Activated CD4-positive, alpha-beta T cell treated with anti-CD3 and anti-CD28 coated beads, Interleukin-2, amount 50 U/mL, for 16 hours (primary cell): Measurements from ENCODE around the gene TOR4A.

Experiments
- DNase-seq: peaks from one replicate; pipeline ENCODE4 v3.0.0-alpha.2; 2020

TOR4A gene

DNA sequence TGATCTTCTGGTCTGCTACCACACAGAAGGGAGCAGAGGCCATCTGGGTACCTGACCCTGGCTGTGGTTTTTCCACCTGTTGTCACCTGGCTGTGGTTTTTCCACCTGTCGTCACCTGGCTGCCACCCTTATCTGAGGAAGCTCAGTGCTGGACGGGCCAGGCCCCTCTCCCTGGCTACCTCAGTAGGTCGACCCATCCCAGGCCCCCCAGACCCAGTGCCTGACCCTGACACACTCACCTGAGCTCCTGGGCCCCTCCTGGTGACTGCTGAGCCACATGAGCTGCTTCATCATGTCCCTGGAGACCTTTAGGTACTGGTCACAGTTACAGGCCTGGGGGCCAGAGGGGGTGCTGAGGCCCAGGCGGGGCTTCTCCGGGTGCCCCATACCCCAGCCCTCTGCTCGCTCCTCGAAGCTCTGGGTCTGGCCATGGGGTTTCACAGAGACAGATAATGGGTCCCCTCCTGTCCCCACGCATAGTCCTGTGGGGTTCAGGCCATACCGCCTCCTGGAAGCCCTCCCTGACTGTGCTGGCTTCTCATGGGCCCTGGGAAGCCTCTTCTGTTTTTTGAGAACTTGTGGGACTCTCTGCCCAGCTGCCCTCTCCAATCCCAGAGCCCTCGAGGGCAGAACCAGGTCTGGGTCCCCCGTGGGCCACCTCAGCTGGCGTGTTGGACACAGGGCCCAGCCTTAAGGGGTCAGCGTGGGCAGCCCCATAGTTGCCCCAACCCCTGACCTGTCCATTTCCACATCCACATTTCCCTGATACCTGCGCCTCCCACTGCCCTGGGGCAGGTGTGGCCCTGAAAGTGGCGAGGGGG lies 32.1 kb downstream of the TOR4A start:
- no peak for DNase-seq

DNA sequence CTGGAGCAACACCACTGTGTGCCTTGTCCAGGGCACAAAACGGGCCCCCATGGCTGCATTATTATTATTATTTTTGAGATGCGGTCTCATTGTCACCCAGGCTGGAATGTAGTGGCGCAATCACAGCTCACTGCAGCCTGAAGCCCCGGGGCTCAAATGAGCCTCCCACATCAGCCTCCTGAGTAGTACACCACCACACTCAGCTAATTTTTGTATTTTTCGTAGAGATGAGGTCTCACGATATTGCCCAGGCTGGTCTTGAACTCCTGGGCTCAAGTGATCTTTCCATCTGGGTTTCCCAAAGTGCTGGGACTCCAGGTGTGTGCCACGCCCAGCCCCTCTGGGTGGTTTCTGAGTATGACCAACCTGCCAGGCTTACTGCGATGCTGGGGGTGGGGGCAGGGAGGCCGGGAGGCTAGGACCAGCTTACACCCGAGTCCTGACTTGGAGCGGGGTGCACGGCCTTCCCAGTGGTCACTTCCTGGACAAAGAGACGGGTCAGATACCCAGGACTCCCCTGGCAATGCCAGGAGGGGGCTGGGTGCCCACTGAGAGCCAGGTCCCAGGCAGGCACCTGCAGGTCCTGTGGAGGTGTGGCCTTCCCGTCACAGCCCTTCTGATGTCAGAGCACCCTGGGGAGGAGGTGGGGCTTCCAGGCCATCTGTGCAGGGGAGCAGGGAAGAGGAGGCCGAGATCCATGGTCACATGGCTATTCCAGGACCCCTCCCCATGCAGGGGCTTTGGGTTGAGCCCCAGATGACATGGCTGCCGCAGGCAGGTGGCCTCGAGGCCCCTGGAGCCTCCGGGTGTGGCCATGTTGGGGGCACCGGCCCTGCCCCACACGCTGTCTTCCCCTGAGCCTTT lies 32.9 kb downstream of the TOR4A start:
- DNase-seq, result no peak

DNA sequence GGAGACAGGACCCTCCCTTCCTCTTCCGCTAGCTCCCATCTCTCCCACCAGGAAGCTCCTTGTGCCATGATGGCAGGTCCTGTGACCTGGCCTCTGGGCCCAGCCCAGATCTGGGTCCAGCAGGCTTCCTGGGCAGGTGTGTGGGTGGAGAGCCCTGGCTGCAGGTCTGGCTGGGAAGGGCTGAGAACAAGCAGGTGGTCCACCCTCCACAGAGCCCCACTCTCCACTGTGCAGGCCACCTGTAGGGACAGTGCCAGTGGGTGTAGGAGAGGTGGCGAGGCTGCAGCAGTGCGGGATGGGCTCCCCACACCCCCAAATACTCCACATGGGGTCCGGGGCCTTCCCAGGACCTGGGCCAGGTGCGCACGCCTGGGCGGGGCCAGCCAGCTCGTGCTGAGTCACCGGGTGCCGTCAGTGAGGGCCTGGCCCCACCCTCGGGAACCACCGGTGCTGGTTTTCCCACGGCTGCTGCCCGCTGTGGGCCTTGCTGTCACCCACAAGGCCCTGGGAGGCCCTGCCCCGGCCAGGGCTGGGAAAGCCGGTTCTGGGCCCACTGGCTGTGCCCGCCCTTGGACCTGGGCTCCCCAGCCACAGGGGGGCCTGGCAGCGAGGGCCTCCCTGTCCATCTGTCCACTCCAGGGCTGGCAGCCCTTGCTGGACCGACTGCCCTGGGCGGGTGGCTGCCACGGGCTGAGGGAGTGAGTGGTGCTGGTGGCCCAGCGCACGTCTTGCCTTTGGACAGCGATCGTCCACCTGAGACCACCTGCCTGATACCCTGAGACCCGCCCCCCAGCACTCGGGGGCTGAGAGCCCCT lies 33.9 kb downstream of the TOR4A start:
- no peak for DNase-seq

DNA sequence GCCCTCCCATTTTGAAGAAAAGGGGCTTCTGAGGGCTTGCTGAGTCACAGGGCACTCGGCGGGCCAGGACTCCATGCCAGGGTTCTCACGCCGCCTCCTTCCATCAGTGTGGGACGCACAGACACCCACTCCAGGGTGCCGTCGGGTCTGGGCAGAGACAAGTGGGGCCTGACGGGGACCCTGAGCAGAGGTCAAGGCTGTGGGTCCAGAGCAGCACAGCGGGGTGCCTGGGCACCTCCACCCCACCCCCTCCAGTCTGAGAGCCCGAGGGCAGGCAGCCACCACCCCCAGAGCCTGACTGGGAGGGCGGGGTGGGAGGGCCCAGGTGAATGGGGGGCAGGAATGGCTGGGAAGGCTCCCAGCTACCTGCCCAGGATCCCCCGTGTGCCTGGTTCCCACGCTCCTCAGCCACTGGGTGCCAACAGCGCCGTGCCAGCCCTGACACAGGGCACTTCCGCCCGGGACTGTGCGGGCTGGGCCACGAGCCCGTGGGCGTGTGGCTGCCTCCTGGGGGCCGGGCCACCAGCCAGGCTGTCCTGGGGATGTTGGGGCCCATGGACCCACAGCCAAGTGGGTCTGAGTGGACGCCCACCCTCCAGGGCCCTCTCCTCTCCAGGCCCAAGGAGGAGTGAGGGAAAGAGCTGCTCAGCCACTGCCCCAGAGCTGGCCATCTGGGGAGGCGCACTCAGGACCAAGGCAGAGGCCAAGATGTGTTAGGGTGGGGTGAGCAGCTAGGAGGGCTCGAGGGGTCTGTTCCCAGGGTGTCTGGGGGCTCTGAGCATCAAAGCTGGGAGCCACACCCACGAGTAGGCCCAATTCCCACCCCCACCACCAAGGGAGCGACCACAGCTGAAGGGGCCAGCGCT lies 34.7 kb downstream of the TOR4A start:
- no peak for DNase-seq

DNA sequence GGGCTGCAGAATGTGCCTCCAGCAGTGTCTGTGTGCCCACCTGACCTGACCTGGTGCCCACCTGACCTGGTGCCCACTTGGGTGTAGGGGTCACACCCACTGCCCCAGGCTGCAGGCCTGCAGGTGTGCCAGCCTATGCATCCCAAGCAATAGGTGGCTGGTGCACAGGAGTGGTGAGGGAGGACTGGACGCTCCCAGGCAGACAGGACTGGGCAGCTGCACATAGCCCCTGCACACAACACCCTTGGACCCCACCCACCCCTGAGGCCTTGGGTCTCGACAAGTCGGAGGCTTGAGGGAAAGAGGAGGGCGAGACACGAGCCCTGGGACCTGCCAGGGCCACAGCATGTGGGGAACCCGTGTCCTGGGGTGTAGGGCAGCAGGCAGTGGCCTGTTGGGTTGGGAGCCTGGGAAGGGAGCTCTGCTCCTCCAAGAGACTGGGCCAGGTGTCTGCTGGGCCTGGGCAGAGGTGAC lies 35.4 kb downstream of the TOR4A start:
- DNase-seq, result no peak

DNA sequence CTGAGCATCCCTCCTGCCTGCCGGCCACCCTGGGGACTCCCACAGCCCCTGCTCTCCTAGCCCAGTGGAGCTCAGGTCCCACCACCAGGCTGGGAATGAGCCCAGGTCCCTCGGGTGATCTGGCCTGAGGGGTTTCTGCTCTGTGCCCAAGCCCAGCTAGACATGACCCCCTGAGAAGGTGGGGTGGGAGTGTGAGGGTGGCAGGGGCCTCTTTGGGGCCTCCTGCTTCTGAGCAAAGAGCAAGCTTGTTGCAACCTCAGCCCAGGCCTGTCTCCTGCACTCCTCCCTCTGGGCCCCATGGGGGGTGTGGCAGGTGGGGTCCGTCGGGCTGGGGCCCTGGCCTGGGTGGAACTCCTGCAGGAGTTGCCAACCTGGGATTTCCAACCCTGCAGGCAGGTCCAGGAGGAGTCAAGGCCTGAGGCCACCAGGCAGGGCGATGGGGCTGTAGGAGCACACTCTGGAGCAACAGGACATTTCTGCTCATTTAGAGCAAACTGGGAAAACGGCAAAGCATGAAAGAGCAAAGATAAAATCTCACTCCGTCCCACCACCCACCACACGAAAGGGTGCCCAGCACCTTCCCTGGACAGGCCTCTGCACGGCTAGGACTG lies 35.9 kb downstream of the TOR4A start:
- no peak for DNase-seq

DNA sequence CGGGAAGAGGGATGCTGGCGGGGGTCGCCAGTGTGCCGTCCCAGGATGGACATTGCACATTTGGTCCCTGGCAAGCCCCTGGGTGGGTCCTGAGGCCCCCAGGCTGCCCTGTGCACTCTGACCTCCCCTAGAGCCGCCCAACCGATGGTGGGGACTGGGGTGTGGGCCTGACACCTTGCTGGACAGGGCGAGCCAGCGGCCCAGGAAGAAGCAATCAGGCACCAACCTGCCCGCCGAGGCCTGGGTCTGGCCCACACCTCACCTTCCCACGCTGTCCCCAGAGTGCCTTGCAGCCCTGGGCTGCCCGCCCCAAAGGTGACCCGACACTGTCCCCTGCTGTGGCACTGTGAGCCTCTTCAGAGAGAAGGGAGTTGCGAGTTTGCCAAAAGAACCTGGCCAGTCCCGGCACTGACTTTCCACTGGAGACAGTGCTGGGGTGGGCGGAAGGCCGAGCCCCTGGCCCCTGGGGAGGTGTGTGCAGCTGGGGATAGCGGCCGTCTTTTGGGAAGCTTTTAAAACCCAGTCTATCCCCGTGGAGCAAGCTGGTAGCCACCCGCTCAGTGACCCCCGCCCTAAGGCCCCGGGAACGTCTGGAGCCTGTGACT lies 36.5 kb downstream of the TOR4A start:
- DNase-seq, result no peak

DNA sequence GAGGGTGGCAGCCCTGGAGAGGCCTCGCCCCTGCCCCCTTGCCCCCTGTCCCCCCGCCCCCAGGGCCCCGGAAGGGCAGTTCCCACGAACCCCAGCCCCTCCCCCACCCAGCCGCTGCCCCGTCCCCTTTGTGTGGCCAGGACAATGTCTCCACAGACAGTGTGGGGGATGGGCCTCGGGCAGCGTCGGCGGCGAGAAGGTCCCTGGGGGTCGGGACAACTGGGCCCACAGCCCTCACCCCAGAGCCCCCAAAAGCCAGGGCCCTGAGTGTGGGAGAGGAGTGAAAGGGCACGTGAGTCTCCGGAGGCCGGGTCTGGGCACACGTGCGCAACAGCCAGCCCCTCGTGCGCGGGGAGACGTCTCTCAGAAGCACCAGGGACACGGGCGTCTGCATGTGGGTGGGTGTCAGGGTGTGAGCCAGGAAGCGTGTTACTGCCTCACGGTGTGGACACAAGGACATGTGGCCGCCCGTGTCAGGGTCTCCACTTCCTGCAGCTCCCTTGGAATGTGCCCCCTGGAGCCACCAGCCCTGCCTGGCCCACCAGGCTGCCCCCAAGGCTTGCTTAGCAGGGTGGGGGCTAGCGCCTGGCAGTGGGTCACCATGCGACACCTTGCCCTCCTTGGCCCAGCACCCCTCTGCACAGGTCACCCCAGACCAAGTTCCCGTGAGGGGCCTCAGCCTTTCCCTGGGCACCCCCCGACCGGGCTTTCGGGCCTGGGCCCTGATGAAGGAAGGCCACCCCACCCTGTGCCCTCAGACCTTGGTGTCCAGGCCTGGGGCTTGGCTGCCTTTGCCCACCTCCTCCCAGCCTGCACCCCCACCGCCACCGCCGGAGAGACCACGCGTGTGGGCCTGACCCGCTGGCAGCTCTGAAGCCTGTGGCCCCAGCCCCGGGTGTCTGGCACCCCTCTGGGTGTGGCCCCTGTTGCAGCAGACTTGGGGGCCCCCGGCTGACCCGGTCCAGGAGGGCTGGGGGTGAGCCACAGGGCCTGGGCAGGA lies 37.3 kb downstream of the TOR4A start:
- no peak for DNase-seq

DNA sequence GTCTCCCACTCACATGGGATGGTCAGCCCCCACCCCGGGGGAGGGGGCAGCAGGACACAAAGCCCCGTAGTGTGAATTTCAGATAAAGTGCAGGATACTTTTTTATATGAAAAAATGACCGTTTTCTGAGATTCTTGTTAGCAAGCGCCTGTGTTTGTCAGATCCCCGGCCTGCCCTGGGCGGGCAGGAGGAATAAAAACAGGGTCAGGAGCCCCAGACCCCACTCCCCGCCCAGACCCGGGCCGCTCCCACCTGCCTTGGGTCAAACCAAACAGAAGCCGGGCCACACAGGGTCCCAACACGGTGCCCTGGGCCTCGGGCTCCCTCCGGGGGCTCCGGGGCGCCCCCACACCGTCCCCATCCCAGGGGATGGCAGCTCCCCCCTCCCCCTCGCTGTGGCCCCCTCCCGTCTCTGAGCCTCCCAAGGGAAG lies 38.1 kb downstream of the TOR4A start:
- DNase-seq, result no peak

DNA sequence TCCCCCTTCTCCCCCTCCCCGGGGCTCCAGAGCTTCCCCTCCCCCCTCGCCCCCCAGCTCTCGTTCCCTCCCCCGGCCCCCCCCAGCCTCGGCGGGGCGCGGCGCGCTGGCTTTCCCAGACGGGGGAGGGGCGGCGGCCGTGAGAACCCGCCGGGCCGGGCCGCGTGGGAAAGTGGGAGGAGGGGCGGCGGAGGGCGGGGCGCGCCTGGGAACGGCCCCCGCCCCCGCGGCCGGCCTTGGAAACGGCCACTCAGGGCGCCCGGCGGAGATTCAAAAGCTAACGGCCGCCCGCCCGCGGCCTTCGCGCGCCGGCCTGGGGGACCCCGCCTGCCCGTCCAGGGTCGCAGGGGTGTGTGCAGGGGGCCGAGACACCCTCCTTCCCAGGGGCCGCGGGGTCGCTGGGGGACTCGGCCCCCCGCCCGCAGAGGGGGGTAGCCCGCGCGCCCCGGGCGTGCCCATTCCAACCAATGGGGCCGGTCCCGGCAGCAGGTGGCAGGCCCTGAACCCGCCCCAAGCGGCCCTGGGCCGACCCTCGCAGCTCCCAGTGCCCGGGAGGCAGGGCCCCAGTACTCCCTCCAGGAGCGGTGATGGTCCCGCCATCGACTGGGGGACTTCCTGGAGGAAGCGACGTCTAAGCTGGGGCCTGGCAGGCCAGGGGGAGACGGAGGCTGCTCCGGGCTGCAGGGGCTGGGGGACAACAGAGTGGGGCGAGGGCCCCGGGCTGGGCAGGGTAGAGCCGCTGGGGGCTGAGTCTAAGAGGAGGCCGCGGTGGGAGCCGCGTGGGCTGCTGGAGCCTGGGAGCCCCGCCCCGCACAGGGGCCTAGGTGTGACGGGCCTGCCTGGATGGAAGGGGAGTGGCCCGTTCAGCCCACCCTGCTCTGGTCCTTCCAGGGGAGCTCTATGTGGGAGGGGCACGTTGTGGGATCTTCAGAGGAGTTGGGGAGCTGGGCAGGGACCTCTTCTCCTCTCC lies 38.8 kb downstream of the TOR4A start:
- DNase-seq, result no peak

DNA sequence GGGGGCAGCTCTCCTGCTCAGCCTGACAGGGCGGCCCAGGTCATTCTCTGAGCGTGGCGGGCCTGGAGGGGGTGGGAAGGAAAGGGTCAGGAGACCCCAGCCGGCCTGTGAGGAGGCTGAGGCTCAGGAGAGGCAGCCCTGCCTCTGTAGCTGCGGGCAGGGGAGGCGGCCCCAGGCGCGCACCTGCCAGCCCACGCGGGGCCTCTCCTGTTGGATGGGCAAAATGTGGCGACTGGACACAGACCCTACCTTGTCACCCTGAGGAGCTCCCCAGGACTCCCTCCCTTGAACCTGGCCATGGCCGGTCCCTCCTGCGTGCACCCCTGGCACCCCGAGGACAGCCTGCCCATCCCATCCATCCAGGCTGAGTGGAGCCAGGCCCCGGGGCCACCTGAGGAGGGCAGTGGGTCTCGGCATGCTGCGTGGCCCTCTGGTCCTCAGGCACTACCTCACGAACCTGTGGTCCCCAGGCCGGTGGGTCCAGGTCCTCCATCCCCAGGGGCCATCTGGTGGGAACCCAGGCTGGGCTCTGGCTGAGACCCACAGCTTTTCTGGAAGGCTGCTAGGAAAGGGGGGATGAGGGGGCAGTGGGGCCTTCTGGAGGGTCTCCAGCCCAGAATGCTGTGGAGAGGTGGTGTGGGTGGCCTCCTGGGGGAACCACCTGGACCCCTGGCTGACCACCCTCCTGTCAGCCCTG lies 39.6 kb downstream of the TOR4A start:
- no peak for DNase-seq

DNA sequence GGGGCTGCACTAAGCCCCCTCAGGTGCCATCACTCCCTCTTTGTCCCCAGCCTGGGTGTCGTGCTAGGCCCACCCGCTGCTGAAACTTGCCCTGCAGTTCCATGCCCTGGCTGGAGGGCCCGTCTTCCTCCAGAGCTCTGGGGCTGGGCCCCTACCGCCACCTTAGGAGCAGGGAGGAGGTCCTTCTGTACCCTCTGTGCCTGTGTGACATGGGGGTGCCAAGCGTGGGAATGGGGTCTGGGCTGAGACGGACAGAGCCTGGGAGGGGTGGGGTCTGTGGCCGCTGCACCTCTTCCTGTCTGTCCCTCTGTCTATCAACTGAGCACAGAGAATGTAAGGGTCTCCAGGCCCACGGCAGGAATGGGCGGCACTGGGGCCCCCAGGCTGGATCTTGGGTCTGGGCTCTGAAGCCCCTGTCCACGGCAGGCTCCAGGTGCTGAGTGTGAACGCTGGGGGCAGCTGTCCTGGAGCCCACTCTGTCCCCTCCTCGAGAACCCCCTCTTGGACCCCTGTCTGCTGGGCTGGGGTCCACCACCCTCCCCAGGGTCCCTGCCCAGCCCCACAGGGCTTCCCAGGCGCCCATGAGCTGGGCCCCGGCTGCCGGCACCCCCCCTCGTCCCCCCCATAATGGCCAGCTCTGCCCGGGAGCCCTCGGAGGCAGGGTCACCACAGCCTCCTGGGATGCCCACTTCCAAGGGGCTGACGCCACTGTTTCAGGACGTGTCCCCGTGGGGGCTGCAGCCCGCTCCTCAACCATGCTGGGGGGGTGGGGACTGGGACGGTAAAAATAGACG lies 40.4 kb downstream of the TOR4A start:
- no peak for DNase-seq

DNA sequence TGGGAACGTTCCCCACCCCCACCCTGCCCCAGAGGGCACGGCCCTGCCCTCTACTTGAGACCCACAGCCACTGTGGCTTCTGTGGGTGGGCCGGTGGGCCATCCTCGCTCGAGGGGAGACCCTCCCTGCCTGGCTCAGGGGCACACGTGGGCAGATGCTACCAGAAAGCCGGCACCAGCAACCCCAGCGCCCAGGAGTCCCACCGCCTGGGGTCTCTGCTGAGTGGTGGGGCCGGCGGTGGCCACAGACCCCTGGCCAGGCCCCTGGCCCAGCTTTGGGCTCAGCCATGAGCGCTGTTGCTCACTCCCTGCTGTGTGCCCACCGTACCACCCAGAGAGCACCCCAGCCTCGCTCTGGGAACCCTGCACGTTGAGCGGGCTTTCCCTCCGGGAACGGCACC lies 41.1 kb downstream of the TOR4A start:
- DNase-seq, result no peak

DNA sequence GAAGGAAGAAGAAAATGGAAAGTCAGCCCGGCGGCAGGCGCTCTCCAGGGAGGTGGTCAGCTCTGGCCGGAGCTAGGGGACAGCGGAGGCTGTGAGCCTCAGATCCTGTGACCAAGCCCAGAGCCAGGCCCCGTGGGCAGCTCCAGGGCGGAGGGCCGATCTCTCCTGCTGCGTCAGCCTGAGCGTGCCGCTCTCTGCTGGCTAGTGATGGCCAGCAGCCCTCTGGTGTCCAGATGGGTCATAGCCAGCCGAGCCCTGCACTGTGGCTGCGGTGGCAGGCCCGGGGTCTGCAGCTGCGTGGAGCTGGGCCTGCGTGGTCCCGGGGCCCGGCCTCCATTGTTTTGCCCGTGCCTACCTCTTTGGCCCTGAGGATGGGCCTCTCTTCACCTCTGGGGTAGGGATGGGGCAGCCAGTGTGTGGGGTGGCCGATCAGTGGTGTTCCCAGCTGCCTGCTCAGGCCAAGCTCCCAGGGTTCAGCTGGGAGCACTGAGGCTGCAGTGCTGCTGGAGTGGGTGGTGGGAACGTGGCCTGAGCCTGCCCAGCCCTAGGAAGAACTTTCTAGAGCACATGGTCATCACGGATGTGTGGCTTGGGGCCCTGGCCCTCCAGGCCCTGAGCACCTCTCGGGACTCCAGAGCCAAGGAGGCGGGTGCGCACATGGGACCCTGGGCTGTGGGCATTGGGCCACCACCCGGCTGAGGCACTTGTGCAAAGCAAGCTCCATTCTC lies 41.6 kb downstream of the TOR4A start:
- no peak for DNase-seq

DNA sequence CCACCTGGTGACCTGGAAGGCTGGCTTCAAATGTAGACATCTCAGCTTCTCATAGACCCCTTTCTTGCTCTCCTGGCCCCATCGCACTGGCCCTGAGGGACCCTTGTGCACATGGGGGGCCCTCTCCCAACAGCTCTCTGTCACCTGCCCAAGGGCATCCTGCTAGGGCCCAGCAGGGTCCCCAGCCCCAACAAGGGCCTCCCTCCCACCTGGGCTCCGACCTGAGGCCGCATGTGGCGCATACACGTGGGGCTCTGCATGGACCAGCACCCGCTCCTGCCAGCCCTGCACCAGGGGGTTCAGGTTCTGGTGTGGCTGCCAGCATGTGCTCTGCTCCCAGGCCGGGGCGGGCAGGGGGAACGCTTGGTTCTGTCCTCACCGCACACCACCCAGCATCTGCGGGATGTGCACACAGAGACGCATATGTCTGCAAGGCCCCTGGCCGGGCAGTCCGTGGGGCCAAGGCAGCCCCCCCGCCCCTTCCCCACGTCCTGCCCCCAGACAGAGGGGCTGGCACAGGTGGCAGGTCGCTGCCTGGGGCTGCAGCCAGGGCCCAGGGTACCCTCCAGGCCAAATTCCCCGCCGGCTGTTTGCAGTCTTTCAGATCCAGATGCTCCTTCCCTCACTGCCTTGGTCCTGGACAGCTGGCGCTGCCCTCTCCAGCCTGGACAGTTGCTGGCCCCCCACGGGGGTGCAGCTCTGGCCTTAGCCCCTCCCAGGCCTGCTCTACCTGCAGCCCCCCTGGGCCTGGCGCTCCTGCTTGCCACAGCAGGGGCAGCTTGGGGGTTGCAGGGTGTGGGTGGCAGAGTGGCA lies 42.4 kb downstream of the TOR4A start:
- DNase-seq, result no peak
